HG03460 (cell line): Measurements from ENCODE around the gene CD72.
A peak's percentile ranks its signal among the peaks of the same experiment; 100 is the strongest.

ENCODE experiments used
- ATAC-seq: cut with Tn5 transposase; IDR thresholded peaks from one replicate; pipeline ENCODE4 v1.9.1; 2021; ENCODE audit not compliant: unreplicated experiment

Gene CD72

GRCh38 chr9:35618325-35618727, at the start of gene CD72:
Gene CD72 (minus strand): TSS chr9:35618413. CDS start chr9:35618303, 110 bp downstream.
- no peak for ATAC-seq

GRCh38 chr9:35667939-35668338, 49.7 kb upstream of the CD72 start:
- no peak for ATAC-seq

- ATAC-seq, result no peak
These were observed 48.3 kb upstream of the CD72 start for GRCh38 chr9:35666549-35666948.

- no peak for ATAC-seq
These were observed 47.8 kb upstream of the CD72 start for GRCh38 chr9:35666045-35666444.

GRCh38 chr9:35665471-35665818, 47.2 kb upstream of the CD72 start:
- ATAC-seq, result no peak

GRCh38 chr9:35664531-35665470, 46.6 kb upstream of the CD72 start, which contains the start of gene ARHGEF39:
Gene ARHGEF39 (minus strand): TSS chr9:35665195. CDS start chr9:35665169, 26 bp downstream.
- ATAC-seq, result peak; percentile 70

GRCh38 chr9:35662437-35662836, 44.2 kb upstream of the CD72 start:
- ATAC-seq, result no peak

- no peak for ATAC-seq
These were observed 43.6 kb upstream of the CD72 start for GRCh38 chr9:35661756-35662350.

- no peak for ATAC-seq
These were observed 42.8 kb upstream of the CD72 start for GRCh38 chr9:35660966-35661415.

GRCh38 chr9:35659340-35659739, 41.1 kb upstream of the CD72 start:
- ATAC-seq, result no peak

- ATAC-seq, result no peak
These were observed 40.7 kb upstream of the CD72 start for GRCh38 chr9:35658968-35659220.

GRCh38 chr9:35658137-35658967, 40.1 kb upstream of the CD72 start, which contains the start of gene CCDC107:
Gene CCDC107 (plus strand): TSS chr9:35658292. CDS start chr9:35658380, 88 bp downstream.
- ATAC-seq, result peak; percentile 55

- ATAC-seq, result peak; percentile 86
These were observed 39.4 kb upstream of the CD72 start, which contains the start of gene RMRP for GRCh38 chr9:35657546-35658136. Gene RMRP (minus strand): TSS chr9:35658019.

GRCh38 chr9:35656831-35657545, 38.8 kb upstream of the CD72 start:
- ATAC-seq, result no peak

- no peak for ATAC-seq
These were observed 38.1 kb upstream of the CD72 start for GRCh38 chr9:35656348-35656747.

- no peak for ATAC-seq
These were observed 35.4 kb upstream of the CD72 start for GRCh38 chr9:35653611-35654010.

- no peak for ATAC-seq
These were observed 34.6 kb upstream of the CD72 start for GRCh38 chr9:35652829-35653209.

GRCh38 chr9:35651956-35652828, 34.0 kb upstream of the CD72 start:
- ATAC-seq, result no peak

GRCh38 chr9:35650341-35651158, 32.3 kb upstream of the CD72 start, which contains the start of gene SIT1:
Gene SIT1 (minus strand): TSS chr9:35650931. CDS start chr9:35650853, 78 bp downstream.
- no peak for ATAC-seq
